GM19238 (cell line): Measurements from ENCODE around the gene MMP8.
"Not testable (repeated sequence)": the region's sequence is repeated elsewhere in the genome, so short reads cannot be mapped to it uniquely, and the experiment has no call there.

ENCODE experiments used
- DNase-seq: peaks from one replicate; pipeline ENCODE4 v3.0.0; 2011; ENCODE audit warnings: low spot score; ENCODE audit not compliant: insufficient read length

Gene MMP8

GRCh38 chr11:102724904-102725500 is at the start of gene MMP8:
TSS of gene MMP8 (minus strand) at chr11:102724954. CDS start at chr11:102724855, 99 bp downstream.
- DNase-seq = no peak

GRCh38 chr11:102773386-102773785 is 48.6 kb upstream of the MMP8 start:
- no peak for DNase-seq

GRCh38 chr11:102771351-102771750 is 46.6 kb upstream of the MMP8 start:
- DNase-seq = no peak

- no peak for DNase-seq
Observed at GRCh38 chr11:102770191-102770590, 45.4 kb upstream of the MMP8 start.

- DNase-seq = no peak
Observed at GRCh38 chr11:102767800-102768199, 43.0 kb upstream of the MMP8 start.

- DNase-seq = no peak
Observed at GRCh38 chr11:102763440-102763839, 38.7 kb upstream of the MMP8 start.

- no peak for DNase-seq
Observed at GRCh38 chr11:102762361-102762767, 37.6 kb upstream of the MMP8 start.

- DNase-seq = no peak
Observed at GRCh38 chr11:102761646-102762238, 37.0 kb upstream of the MMP8 start.

- no peak for DNase-seq
Observed at GRCh38 chr11:102760344-102761035, 35.7 kb upstream of the MMP8 start.

GRCh38 chr11:102757823-102758549 is 33.2 kb upstream of the MMP8 start:
- DNase-seq = no peak

GRCh38 chr11:102753267-102753666 is 28.5 kb upstream of the MMP8 start:
- no peak for DNase-seq

GRCh38 chr11:102751673-102752072 is 26.9 kb upstream of the MMP8 start:
- no peak for DNase-seq

GRCh38 chr11:102749101-102749722 is 24.5 kb upstream of the MMP8 start:
- no peak for DNase-seq

GRCh38 chr11:102746746-102747578 is 22.2 kb upstream of the MMP8 start:
- DNase-seq = not testable (repeated sequence)

- no peak for DNase-seq
Observed at GRCh38 chr11:102734650-102735049, 9.9 kb upstream of the MMP8 start.

- peak; percentile 13 for DNase-seq
Observed at GRCh38 chr11:102733232-102733875, 8.6 kb upstream of the MMP8 start.

- not testable (repeated sequence) for DNase-seq
Observed at GRCh38 chr11:102730944-102731343, 6.2 kb upstream of the MMP8 start.

GRCh38 chr11:102729849-102730815 is 5.4 kb upstream of the MMP8 start:
- DNase-seq = no peak

GRCh38 chr11:102727890-102728289 is 3.1 kb upstream of the MMP8 start:
- DNase-seq = no peak
